HG02642 (cell line): ENCODE data around the gene SHC3.

Experiments used
- ATAC-seq: cut with Tn5 transposase; IDR thresholded peaks from one replicate; pipeline ENCODE4 v1.9.1; 2021; ENCODE audit warnings: mild to moderate bottlenecking; ENCODE audit not compliant: unreplicated experiment, poor library complexity

The SHC3 gene

DNA sequence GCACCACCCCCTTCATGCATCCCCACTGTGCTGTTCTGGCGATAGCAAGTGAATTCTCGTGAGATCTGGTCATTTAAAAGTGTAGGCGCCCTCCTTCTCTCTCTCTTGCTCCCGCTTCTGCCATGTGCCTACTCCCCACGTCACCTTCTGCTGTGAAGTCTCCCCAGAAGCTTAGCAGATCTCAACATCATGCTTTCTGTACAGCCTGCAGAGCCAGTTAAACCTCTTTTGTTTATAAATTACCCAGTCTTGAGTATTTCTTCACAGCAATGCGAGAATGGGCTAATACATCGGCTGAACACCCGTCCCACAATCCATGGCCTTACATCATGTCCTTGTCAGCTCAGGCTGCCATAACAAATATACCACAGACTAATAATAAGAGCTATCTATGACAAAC, 17.4 kb downstream of the SHC3 start:
- no peak for ATAC-seq

DNA sequence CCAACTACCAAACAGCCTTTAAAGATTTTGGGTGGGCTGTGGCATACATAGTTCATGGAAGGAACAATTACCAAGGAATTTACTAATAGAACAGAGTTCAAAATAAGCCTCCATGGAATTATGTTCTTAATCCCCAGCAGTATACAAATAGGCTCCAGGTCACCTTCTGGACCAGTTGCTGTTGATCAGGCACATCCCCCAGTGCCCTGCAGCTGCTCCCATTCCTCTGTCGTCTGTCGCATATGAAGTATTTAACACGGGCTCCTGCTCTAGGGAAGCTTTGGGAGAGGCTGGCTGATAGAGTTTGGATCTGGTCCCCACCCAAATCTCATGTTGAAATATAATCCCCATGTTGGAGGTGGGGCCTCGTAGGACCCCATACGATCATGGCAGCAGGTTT, 17.8 kb downstream of the SHC3 start:
- ATAC-seq = no peak

DNA sequence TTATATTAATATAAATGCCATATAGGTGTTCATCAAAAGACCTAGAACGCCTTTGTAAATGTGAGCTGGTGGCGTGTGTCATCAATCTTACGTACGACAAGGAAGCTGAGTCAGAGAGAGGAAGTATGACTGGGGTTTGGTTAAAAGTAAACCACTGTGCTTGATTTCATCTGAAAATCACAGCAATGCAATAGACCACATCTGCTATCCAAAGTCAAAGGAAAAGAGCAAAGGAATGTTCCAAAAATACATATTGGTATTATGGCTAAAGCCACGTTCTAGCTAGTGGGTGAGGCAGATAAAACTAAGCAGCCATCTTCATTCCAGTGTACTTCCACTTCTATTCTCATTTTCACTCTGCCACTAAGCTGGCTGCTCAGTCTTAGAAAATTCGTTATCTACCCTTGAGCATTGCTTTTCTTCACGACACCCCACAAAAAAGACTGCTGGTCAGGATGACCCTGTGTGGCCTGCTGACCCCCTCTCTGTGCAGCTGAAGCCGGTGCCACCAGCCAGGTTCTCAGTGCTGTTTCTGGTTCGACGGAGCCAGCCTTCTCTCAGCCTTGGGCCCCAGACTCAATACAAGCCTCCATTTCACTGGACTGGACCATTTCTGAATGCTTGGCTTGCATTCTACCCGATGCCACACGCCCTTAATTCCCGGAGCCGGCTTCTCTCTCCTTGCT, 23.8 kb downstream of the SHC3 start:
- no peak for ATAC-seq

DNA sequence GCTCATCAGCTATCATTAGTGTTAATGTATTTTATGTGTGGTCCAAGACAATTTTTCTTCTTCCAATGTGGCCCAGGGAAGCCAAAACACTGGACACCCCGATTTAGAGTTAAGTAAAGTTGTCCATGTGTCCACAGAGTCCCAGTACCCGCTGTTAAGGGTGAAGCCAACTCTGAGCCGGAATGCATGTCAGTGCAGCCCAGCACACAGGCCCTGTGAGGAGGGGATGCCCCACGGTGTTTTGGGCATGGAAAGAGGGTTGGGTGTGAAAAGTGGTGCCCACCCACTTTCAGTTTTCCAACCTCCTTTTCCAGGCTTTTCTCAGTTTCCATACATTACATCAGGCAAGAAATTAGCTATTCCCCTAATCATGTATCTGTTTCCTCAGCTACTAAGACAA, 24.4 kb downstream of the SHC3 start:
- no peak for ATAC-seq

DNA sequence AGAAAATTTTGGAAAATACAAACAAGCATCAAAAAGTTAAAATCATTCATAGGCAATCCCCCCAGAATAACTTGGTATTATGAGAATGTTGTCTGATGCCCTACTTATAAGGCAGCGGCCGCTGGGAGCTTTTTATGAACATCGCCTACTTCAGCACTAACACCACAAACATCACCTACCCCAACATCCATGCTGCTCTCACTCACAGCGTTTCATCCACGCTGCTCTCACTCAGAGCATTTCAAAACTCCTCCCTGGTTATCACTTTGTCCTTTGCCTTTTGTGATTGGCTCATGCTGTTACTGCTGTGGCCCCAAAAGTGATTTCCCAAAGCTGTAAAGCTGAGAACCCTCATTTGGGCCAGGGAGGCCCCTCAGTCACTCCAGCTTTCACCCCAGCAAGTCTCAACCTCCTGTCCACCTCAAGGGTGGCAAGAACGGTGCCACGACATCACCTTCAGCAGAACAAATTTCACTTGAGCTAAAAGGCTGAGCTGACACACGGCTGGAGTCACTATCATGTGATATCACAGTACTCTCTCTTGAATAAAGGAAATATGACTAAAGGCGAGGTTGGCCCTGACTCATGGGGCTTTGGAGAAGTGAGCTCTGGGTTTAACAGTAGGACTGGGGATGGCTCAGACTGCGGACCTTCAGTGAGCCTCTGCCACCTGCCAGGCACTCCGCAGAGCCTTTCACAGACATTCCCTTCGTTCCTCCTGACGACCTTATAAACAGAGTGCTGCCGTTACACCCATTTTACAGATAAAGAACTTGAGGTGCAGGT, 25.2 kb downstream of the SHC3 start:
- ATAC-seq = no peak

DNA sequence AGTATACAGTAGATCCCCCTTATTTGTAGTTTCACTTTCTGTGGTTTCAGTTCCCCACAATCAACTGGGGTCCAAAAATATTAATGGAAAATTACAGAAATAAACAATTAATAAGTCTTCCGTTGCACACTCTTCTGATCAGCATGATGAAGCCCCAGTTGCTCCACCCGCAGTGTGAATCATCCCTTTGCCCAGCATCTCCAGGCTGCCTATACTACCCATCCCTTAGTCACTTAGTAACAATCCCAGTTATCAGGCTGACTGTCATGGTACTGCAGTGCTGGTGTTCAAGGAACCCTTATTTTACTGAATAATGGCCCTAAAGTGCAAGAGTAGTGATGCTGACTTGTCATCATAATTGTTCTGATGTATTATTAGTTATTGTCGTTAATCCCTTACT, 28.9 kb downstream of the SHC3 start:
- no peak for ATAC-seq

DNA sequence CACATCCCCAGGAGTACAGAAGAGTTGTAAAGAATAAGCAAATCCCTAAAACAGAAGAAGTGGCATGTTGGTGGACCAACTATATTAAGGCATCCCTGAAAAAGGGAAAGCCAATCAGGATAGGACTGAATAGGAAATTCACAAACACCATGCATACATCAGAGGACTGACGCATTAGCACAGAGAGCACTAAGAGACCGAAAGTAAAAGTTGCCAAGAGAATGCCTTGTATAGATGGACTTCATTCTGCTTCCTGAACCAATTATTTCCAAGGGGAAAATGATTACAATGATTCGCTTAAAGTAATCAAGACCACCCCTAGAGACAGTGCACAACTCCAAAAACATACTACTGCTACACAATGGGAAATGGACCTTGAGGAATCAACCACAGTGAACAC, 33.5 kb downstream of the SHC3 start:
- ATAC-seq = no peak

DNA sequence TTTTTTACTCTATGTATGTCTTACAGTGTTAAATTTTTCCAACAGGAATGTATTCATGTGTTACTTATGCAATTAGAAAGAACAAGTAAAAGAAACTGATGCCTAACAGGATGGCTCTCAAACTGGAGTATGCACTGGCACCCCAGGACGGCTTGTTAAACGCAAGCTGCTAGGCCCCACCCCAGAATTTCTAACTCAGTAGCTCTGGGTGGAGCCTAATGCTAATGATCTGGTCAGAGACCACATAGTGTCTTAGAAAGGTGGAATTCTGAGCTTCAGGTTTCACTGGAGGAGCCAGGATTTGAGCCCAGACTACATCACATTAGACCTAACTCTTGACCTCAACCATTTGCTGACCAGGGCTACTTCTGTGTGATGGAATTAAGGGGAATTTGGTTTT, 34.4 kb downstream of the SHC3 start:
- ATAC-seq = no peak

DNA sequence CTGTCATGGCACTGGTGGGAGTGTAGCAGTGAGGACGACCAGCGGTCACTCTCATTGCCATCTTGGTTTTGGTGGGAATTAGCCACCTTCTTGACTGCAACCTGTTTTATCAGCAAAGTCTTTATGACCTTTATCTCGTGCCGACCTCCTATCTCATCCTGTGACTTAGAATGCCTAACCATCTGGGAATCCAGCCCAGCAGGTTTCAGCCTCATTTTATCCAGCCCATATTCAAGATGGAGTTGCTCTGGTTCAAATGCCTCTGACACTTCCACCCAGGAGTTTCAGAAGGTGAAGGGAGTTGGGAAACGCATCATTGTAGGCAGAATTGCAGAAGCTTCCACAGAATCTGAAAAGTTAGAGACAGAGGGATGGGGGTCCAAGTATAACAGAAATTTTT, 35.4 kb downstream of the SHC3 start:
- no peak for ATAC-seq

DNA sequence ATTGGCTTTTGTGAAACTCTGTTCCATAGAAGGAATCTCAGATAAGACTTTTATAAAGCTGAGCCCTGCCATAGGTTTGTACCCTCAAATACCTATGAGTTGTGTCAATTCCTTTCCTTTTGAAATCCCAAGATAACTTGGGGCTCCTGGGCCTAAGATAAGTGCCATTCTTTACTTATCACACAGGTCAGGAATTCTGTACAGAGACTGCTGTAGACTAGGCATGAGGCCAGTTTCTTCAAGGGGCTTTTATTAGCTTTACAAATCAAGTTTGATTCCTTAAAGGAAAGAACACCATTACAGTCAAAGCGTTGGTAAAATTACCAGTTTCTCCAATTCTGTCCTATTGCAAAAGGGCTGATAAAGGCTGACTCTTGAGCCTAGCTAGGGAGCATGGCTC, 39.2 kb downstream of the SHC3 start:
- ATAC-seq = no peak

DNA sequence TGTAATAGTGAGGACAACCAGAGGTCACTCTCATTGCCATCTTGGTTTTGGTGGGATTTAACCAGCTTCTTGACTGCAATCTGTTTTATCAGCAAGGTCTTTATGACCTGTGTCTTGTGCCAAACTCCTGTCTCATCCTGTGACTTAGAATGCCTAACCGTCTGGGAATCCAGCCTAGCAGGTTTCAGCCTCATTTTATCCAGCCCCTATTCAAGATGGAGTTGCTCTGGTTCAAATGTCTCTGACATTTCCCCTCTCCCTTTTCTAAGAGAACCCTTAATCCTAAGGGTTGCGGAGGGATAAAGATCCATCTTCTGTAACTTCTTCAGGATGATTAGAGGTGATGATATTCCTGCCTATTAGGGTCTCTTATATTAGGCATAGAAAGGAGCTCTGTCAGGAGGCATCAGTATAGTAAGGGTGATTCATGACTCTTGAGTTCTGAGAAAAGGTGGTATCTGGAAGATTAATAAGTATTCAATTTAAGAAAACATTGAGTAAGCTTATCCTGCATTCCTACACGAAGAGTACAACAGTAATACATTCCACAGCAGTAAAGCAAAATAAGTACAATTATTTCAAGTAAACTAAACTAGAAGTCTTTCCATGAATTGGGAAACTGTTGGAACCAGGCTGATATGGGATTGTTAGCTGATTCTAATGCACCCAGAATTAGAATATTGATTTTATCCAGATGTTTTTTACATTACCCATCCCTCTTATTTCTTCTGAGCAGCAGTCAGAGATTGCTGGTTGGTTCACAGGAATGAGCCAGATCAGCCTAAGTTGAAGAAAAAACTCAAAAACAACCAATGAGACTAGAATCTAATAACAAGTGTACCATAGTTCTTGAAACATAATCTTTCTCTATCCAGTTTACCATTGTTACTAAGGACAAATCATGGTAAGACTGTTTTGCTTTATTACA, 39.9 kb downstream of the SHC3 start:
- no peak for ATAC-seq

DNA sequence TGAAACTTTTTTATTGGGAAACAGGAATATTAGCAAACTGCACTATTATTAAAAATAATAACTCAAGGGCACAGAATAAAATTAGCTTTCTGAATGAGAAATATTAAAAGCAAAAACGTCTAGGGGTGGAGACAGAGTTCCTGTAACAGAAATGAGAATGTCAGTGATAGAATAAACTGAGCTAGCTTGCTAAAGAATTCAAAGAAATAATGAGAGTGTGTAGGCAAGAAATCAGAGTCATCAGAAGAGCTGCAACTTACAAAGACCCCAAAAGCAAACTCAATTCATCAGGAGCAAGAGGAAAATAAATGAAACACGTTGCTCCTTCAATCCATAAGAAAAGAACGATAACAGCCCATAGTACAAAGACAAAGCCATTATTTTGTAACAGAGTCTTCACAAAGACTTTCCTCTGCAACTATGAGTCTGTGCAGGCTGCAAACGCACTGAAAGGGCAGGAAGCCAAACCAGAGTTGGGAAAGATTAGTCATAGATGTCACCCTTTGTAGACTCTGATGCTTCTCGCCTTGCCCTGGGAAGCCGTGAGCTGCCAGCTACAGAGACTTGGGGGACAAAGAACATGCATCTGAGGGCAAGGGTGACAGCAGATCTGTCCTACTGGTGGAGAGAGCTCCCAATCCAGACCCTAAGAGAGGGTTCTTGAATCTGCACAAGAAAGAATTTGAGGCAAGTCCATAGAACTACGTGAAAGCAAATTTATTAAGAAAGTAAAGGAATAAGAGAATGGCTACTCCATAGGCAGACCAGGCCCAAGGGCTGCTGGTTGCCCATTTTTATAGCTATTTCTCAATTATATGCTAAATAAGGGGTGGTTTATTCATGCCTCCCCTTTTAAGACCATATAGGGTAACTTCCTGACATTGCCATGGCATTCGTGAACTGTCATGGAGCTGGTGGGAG, 40.8 kb downstream of the SHC3 start:
- no peak for ATAC-seq

DNA sequence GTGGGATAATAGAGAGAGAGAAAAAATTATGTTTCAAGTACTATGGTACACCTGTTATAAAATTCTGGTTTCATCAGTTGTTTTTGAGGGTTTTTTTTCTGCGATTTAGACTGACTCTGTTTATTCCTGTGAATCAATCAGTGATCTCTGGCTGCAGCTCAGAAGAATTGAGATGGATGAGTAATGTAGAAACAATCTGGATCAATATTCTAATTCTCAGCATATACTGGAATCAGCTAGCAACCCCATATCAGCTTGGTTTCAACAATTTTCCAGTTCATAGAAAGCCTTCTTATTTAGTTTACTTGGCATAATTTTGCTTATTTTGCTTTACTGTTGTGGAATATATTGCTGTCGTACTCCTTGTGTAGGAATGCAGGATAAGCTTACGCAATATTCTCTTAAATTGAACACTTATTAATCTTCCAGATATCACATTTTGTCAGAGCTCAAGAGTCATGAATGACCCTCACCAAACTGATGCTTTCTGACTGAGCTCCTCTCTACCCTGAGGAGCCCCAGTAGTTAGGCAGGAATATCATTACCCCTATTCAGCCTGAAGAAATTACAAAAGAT, 42.9 kb downstream of the SHC3 start:
- ATAC-seq = no peak

DNA sequence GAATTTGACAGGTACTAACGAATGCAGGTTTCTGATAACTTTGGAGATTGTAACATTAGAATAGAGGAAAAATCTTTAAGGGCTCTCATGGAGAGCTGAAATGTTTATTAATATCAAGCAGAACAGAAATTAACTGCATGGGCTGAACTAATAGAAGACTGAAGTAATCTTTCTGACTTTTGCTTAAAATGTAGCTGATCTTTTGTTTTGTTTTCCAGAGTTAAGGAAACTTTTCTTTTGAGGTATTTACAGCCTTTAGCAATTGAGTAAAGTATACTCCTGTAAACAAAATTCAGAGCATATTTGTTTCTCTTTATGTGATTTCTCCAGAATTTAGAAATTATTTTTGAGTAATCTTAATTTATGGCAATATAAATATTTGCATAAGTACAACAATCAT, 43.9 kb downstream of the SHC3 start:
- ATAC-seq = no peak

DNA sequence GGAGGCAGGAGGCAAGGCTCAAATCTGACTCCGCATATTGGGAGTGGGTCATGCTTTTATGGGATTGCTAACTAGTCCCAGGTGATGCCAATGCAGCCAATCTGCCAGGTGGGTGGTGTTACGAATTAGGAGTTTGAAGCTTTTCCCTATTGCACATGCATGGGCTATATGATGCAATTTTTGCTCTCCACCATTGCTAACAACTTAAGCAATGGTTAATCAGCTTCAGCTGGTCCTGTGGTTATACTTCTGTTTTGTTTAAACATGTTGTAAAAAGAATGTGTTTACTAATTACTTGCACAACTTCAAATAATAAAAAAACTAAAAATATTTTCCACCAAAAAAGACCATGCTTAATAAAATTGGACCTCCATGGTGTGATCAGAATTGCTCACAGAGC, 55.7 kb downstream of the SHC3 start:
- no peak for ATAC-seq

DNA sequence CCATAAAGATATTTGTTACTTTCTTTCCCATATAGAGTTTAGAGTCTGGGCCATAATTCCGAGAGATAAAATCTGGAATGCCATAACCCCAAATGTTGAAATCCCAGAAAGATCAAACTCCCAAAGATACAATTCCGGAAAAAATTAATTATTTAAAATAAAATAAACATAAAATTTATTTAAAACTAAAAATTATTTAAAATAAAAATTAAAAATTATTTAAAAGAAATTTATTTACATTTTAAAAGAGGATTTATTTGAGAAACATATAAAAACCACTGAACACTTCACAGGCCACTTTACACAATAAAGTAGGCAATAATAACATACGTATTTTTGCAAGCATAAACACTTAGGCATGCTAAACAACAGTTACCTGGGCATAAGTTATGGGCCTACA, 57.9 kb downstream of the SHC3 start:
- ATAC-seq = no peak

DNA sequence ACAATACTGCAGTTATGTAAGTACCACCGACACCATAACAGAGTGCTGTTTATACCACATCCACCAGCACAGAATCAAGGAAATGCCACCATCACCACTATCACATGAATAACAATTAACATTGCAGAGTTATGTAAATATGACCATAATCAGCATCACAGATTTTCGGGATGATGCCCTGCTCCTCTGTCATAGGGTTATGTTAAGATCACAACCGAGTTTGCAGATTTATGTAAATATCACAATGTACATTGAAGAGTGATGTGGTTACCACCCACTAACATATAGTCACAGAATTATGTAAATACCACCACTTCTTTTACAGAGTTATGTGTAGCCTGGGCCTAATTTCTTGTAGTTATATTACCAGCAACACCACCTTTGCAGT, 61.8 kb downstream of the SHC3 start:
- ATAC-seq = no peak

DNA sequence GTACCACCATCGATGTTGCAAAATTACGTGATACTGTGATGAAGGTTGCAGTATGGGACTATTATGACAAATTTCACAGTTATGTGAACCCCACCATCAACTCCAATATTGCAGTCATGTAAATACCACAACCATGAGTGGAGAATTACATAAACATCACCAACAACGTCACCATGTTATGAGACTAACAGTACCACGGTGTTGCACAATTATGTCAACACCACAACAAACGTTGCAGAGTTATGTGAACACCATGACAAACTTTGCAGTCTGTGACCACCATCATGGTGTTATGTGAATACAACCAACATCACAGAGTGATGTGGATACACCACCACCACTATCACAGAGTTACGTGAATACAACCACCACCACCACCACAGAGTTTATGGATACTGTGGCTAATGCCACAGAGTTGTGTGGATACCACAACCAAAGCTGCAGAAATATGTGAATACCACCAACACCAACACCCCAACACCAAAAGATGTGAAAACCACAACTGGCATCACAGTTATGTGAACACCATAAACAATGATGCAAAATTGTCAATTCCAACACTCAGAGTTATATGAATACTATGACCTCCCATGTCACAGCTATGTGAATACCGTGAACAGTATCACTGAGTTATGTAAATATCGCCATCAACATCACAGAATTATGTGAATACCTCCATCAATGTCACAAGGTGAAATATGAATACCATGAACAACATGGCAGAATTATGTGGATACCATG, 62.4 kb downstream of the SHC3 start:
- ATAC-seq = no peak

DNA sequence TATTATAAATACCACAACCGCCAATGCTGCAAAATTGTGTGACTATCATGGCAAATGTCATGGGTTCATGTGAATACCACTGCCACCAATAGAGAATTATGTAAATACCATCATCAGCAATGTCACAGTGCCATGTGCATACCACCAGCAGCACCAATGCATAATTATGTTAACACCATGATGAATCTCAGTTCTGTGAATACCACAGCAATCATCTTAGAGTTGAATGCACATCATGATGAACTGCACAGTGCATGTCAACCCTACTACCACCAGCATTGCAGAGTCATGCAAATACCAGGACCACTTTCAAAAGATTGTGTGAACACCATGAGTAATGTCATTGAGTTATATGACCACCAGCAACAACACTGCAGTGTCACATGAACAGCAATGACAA, 63.2 kb downstream of the SHC3 start:
- no peak for ATAC-seq
